ENCODE data around the gene REV3L.

GRCh38 chr6:111269401-111269970, 213.5 kb downstream of the REV3L start:
- TF ChIP-seq TAF1 (IDR thresholded peaks at IDR 0.05; ENCODE audit: low read depth, low read length) = no peak
- TF ChIP-seq POLR2A (IDR thresholded peaks at IDR 0.05; ENCODE audit: low read depth, low read length) = no peak
- no peak for TF ChIP-seq POLR2AphosphoS5 (IDR thresholded peaks at IDR 0.05; ENCODE audit: low read depth, low read length)
